GM18499 (cell line): Measurements from ENCODE around the gene OR52E4.

Experiments used
- ATAC-seq: cut with Tn5 transposase; IDR thresholded peaks from one replicate; pipeline ENCODE4 v1.9.1; 2021; ENCODE audit warnings: moderate number of reproducible peaks; ENCODE audit not compliant: insufficient read depth, unreplicated experiment

The OR52E4 gene

DNA sequence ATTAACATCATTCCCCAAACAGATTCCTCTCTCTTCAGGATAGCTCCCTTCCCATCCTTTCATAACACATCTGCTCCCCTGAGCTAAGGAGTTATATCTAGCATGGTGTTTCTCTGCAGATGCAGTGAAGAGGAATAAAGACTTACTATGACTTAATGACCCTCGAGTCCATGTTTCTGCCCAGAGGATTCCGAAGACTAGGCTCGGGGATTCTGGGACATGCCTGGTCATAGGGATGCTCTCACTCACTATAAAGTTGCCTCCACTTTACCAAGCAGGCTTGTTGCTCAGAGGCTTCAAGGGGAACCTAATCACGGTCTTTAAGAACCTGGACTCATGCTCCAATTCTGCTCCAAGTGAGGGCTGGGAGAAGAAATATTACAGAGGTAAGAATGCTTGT lies at the start of gene OR52E4:
OR52E4 (plus strand) TSS at position 301 of the 400 bp plus-strand sequence. CDS start 3,664 bp downstream, outside the sequence.
- ATAC-seq = no peak

DNA sequence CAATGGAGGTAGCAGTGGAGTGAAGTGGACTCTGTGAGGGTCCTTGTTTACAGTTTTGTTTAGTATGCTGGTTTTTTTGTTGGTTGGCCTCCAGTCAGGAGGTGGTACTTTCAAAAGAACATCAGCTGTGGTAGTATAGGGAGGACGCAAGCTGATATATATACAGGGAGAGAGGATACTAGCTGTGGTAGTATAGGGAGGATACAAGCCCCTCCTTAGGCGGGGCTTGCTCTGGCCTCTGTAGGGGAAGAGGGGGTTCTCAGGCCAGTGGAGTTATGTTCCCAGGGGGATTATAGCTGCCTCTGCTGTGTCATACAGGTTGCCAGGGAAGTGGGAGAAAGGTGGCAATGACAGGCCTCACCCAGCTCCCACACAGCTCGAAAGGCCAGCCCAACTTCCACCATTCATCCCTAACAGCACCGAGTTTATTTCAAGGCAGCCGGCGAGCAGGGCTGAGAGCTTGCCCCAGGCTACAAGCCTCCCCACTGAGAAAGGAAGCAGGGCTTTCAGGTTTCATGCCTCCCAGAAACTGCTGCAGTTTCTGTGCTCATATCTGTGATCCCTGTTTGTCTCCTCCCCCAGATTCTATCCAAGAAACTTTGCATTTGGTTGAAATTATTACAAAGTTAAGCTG lies 49.1 kb upstream of the OR52E4 start:
- no peak for ATAC-seq

DNA sequence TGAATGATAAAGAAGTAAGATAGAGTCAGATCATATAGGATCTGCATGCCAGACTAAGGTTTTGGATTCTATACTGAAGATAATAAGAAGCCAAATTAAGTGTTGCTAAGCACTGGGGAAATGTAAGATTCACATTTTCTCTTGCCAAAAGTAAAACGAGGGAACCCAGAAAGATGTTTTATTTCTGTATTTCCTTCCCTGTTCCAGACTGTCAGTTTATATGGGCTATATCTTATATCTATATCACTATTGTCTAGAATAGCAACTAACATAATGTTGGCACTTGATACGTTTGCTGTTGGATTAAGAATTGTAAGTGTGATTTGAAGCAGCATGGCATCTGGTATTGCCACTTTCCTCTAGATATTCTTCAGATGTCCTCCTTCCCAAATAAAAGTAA lies 47.0 kb upstream of the OR52E4 start:
- ATAC-seq = no peak

- ATAC-seq = no peak
These were observed 42.7 kb upstream of the OR52E4 start for GRCh38 chr11:5837695-5838094.

DNA sequence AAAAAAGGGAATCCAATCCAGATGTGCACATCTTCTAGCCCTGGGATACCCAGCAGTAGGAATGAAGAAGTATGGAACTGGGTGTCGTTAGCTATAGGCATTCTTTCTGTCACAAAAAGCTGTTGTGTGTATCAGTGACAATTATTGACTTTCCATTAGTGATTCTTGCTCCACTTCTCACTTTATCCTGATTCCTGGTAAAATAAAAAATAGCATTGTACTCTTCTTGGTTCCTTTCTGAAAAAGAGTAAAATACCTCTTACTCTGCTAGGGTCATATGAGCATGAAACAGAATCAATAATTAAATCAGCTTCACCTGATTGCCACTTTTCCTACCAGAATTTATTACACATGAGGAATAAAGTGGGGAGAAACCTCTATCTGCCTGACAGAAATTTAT lies 38.6 kb upstream of the OR52E4 start, which contains the start of gene OR52E6:
OR52E6 (minus strand) TSS at position 101 of the 400 bp plus-strand sequence; CDS start at position 101, 0 bp downstream.
- ATAC-seq = no peak

DNA sequence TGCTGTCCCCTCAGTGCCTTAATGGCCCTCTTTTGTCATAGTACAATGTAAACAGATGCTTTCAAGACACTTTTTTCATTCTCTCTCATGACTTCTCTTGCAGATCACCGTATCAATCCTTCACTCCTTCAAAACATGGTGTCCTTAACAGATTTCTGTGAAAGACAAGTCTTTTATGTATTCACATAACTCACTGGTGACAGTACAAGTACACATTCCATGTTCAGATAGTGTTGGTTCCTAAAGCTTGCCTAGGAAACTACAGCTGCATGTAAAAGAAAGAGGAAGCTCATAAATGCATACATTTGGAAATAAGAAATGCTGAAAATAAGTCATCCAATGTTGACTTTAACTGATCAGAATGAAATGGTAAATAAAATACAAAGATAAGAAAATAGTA lies 33.7 kb upstream of the OR52E4 start:
- no peak for ATAC-seq

- ATAC-seq = no peak
These were observed 32.7 kb upstream of the OR52E4 start for GRCh38 chr11:5847711-5848110.

GRCh38 chr11:5851002-5851401 lies 29.4 kb upstream of the OR52E4 start:
- ATAC-seq = no peak

- ATAC-seq = no peak
These were observed 22.8 kb upstream of the OR52E4 start, which contains the start of gene OR52E8 for GRCh38 chr11:5857590-5857989. Gene OR52E8 (minus strand): TSS chr11:5857690. CDS start chr11:5857690, 0 bp downstream.

- no peak for ATAC-seq
These were observed 14.6 kb upstream of the OR52E4 start for GRCh38 chr11:5865826-5866225.

DNA sequence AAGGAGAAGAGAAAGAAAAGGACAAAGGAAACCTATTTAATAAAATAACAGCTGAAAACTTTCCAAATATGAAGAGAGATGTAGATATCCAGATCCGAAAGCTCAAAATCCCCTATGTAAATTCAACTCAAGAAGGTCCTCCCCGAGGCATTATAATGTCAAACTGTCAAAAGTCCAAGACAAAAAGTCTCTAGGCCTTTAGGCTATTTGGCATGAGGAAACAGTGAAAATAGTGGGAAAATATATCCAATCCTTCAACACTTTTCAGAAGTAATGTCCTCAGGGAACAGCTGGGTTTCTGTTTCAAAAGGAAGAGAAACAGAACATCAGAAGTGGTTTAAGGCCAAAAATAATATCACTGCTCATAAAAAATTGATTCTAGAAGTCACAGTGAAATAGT lies 1.9 kb upstream of the OR52E4 start:
- no peak for ATAC-seq

DNA sequence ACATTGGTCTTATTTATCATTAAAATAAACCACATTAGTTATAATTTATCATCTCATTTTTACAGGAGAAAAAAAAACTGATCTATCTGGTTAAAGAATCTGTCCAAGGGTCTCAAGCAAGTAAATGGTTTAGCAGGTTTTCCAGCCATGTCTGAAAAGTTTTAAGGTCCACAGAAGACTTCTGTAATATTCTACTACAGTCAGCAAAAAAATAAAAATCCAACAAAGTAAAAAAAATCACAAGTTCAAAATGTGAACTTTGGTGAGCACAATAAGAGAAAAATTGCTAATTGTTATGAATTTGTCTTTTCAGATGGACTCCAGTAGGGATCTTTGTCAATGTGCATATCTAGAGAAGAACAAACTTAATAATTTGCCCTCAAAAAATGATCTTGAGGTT lies 1.3 kb downstream of the OR52E4 start:
- no peak for ATAC-seq

DNA sequence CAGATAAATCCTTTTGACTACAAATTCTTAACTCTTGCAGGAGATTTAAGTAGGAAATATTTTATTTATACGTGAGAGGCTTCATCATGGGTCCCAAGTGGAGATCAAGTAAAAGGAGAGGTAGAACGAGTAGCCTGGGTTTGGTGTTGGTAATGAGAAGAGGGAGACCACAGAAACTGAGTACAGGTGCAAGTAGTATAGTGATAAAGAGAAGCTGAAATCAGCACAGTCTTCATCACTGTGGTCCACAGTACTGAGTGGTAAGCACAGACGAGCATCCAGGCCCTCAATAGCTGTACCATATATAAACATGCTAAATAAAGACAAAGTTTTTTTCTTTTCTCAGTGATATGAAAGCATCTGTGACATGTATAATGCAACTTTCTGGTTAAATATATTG lies 6.7 kb downstream of the OR52E4 start:
- ATAC-seq = no peak

DNA sequence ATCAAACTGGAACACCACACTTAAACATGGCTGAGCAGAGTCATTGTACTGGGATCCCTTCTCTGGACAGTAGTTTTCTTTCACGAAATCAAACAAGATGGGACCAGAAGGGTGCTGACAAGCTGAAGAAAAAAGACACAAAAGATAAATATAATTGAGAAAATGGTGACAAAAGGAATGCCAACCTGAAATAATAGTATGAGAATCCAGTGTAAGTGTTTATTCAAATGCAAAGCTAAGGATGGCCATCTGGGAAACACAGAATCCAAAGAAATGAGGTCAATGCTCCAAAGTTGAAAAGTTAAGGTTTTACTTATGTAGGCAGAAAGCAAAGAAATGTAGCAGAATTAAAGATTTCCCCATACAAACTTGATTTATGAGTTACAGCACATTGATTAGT lies 7.2 kb downstream of the OR52E4 start:
- ATAC-seq = no peak

GRCh38 chr11:5891216-5891800 lies 10.9 kb downstream of the OR52E4 start:
- no peak for ATAC-seq

DNA sequence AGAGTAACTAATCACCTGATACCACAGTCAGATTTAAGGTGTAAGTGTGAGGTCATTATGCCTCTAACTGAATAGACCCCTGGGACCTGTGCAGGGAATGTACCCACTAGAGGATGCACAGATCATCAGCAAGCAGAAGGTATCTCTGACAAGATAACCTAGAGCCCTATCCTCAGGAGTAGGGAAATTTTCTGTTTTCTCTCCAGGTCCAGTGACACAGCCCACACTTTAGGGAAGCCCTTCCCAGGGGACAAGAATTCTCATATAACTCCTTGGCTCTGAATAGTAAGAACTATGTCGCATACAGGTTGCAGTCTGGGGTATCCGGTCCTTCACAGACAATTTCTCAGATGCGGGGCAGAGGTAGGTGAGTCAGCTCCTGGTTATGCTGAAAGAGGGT lies 12.5 kb downstream of the OR52E4 start, which contains the start of gene OR52E5:
OR52E5 (plus strand) TSS at position 301 of the 400 bp plus-strand sequence. CDS start 7,569 bp downstream, outside the sequence.
- ATAC-seq = no peak

GRCh38 chr11:5899534-5899933 lies 19.1 kb downstream of the OR52E4 start:
- no peak for ATAC-seq

DNA sequence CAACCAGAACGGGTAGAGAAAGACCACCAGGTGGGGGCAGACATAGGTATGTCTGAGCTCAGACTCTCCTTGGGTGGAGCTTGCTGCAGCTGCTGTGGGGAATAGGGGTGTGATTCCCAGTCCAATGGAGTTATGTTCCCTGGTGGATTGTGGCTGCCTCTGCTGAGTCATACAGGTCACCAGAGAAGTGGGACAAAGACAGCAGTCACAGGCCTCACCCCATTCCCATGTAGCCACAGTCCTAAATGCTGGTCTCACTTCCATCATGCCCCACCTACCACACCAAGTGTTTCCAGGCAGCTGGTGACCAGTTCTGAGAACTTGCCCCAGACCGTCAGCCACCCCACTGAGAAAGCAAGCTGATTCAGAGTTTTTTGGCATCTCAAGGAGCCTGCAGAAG lies 30.1 kb downstream of the OR52E4 start:
- ATAC-seq = no peak

- peak; percentile 80 for ATAC-seq
These were observed 42.5 kb downstream of the OR52E4 start for GRCh38 chr11:5922749-5923426.

DNA sequence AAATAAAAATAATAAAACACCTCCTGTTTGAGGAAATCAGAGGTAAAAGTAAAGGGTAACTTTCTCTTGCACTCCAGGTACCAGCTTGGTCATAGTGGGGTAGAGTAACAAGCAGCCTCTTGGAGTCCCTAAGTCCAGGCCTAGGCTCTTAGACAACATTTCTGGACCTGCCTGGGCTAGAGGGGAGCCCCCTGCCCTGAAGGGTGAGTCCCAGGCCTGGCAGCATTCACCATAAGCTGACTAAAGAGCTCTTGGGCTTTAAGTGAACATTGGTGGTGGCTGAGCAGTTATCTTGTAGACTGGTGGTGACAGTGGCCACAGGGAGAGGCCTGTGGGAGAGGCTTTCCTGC lies 43.0 kb downstream of the OR52E4 start:
- ATAC-seq = peak; percentile 24

- ATAC-seq = no peak
These were observed 43.4 kb downstream of the OR52E4 start for GRCh38 chr11:5923794-5924193.
